K562 (cell line): ENCODE data around the gene FARSA. TPM values are rescaled to one million over a fixed set of nuclear protein-coding genes. Genes with fewer than 3 reads are reported as not detected.

Experiments
- ATAC-seq: fragments of 200-7000 bp; cut with Tn5 transposase; 3 replicates; pipeline ENCODE4 v1.9.1; 2020; ENCODE audit warnings: moderate library complexity
- BruUV-seq: library from RNA; stranded (reverse); fragments of 400-500 nt; replicated peaks from 2 replicates; lab custom pipeline; 2021; lab: Mats Ljungman, UMichigan
- CTCF ChIA-PET: fragments of 300-600 bp; formaldehyde crosslinking; extraction: SDS; loops from one replicate; lab custom pipeline; 2021; ENCODE audit warnings: low intra/inter-chr PET ratio; lab: Yijun Ruan, JAX
- POLR2A ChIA-PET: fragments of 300-600, 350-650 bp; sonication (Branson Sonifier 250); formaldehyde crosslinking; extraction: SDS; loops from one replicate; lab custom pipeline; 2021; ENCODE audit warnings: antibody characterized with exemption, inconsistent platforms; lab: Yijun Ruan, JAX
- DNase-seq, 4 experiments: peaks; one replicate each; pipeline versions ENCODE4 v3.0.0 to v3.0.0-alpha.2; 2011 to 2018; ENCODE audit warnings: low spot score in 3 of 4, mixed read lengths in 3 of 4; ENCODE audit errors: extremely low read depth in 1 of 4
- FAIRE-seq: peaks from 2 replicates; lab custom pipeline; 2011; peaks lifted over from hg19 to GRCh38; lab: Jason Lieb, UNC
- H2AFZ ChIP-seq: 2 replicates; pipeline ENCODE4 v1.6.0; 2011; ENCODE audit warnings: low read depth, low read length, control low read depth, inconsistent platforms
- H3K27ac ChIP-seq: fragments of 200-600 bp; 3 replicates; pipeline ENCODE4 v1.8.0; 2011; ENCODE audit warnings: low read depth, mild to moderate bottlenecking, control low read depth, inconsistent platforms, low read length, moderate library complexity, mixed read lengths; ENCODE audit errors: extremely low read depth
- H3K27me3 ChIP-seq, 2 experiments: fragments of 300-600 bp in 1 of 2; 2 replicates in 1 of 2; 3 replicates in 1 of 2; pipeline versions ENCODE4 v1.6.0 to v1.8.0; 2011; ENCODE audit warnings: inconsistent platforms in 2 of 2, low read length in 2 of 2, mild to moderate bottlenecking in 1 of 2, mixed read lengths in 1 of 2, moderate library complexity in 1 of 2; ENCODE audit not compliant: control insufficient read depth in 2 of 2, insufficient read depth in 2 of 2
- H3K36me3 ChIP-seq: fragments of 300-600 bp; 3 replicates; pipeline ENCODE4 v1.8.0; 2011; ENCODE audit warnings: mild to moderate bottlenecking, low read length, inconsistent platforms; ENCODE audit not compliant: control insufficient read depth, insufficient read depth
- H3K4me1 ChIP-seq, 2 experiments: fragments of 200-600 bp in 1 of 2; replicated peaks in 1 of 2; 2 replicates in 1 of 2; 3 replicates in 1 of 2; pipeline versions ENCODE4 v1.5.1 to v1.8.0; 2011; ENCODE audit warnings: inconsistent platforms in 2 of 2, low read length in 2 of 2, mild to moderate bottlenecking in 1 of 2, mixed read lengths in 1 of 2, moderate library complexity in 1 of 2; ENCODE audit not compliant: control insufficient read depth in 2 of 2, insufficient read depth in 2 of 2
- H3K4me2 ChIP-seq: 2 replicates; pipeline ENCODE4 v1.6.1; 2011; ENCODE audit warnings: low read length, control low read depth, inconsistent platforms, mixed read lengths; ENCODE audit not compliant: insufficient read depth
- H3K4me3 ChIP-seq: fragments of 200-600 bp; sonication (generic), shearing (Covaris generic); 2 replicates; pipeline ENCODE4 v1.5.1; 2016; ENCODE audit warnings: control low read depth, inconsistent platforms
- H3K79me2 ChIP-seq: fragments of 200-600 bp; 3 replicates; pipeline ENCODE4 v1.8.0; 2011; ENCODE audit warnings: low read length, inconsistent platforms; ENCODE audit not compliant: control insufficient read depth, insufficient read depth
- H3K9ac ChIP-seq, 2 experiments: 2 replicates each; pipeline versions ENCODE4 v1.6.0 to v1.6.1; 2011; ENCODE audit warnings: low read depth in 2 of 2, low read length in 2 of 2, control low read depth in 1 of 2, inconsistent platforms in 1 of 2, mild to moderate bottlenecking in 1 of 2, mixed read lengths in 1 of 2; ENCODE audit not compliant: insufficient read depth in 1 of 2
- H3K9me1 ChIP-seq: one replicate; pipeline ENCODE4 v1.6.0; 2011; ENCODE audit warnings: inconsistent platforms, mild to moderate bottlenecking, low read length, moderate library complexity; ENCODE audit not compliant: control insufficient read depth, insufficient read depth
- H3K9me3 ChIP-seq: replicated peaks from 2 replicates; pipeline ENCODE4 v1.5.1; 2011; ENCODE audit warnings: low read depth, low read length, inconsistent platforms; ENCODE audit not compliant: control insufficient read depth, insufficient read depth
- H4K20me1 ChIP-seq: replicated peaks from 2 replicates; pipeline ENCODE4 v1.6.1; 2011; ENCODE audit warnings: low read length, inconsistent platforms, mixed read lengths; ENCODE audit not compliant: control insufficient read depth, insufficient read depth
- ARNT ChIP-seq, 2 experiments: fragments of 450-650 bp; IDR thresholded peaks; 2 replicates each; pipeline ENCODE4 v1.6.1; 2016; ENCODE audit warnings: mild to moderate bottlenecking in 1 of 2
- ASH1L ChIP-seq: fragments of 450-650 bp; IDR thresholded peaks from 2 replicates; pipeline ENCODE4 v1.6.1; 2018; ENCODE audit warnings: borderline replicate concordance, mild to moderate bottlenecking, low read depth; ENCODE audit not compliant: partially characterized antibody
- COPS2 ChIP-seq: fragments of 450-650 bp; conservative IDR thresholded peaks from 2 replicates; pipeline ENCODE4 v1.6.1; 2016; ENCODE audit warnings: mild to moderate bottlenecking, moderate library complexity
- CTBP1 ChIP-seq: fragments of 450-650 bp; IDR thresholded peaks from 2 replicates; pipeline ENCODE4 v1.6.1; 2016; ENCODE audit warnings: borderline replicate concordance
- ILK ChIP-seq: fragments of 450-650 bp; IDR thresholded peaks from 2 replicates; pipeline ENCODE4 v1.6.1; 2016; ENCODE audit warnings: missing genetic modification characterization, low read depth, mild to moderate bottlenecking, missing compliant biosample characterization, moderate library complexity, borderline replicate concordance
- MAZ ChIP-seq, 2 experiments: fragments of 450-650 bp in 1 of 2; sonication (generic) in 1 of 2; formaldehyde crosslinking; IDR thresholded peaks in 1 of 2; conservative IDR thresholded peaks in 1 of 2; 2 replicates each; pipeline versions ENCODE4 v1.4.0 to v1.5.0; 2020; ENCODE audit warnings: mild to moderate bottlenecking in 1 of 2, missing genetic modification reagents in 1 of 2
- MCM5 ChIP-seq: fragments of 450-650 bp; IDR thresholded peaks from 2 replicates; pipeline ENCODE4 v1.6.1; 2016; ENCODE audit warnings: low read depth
- NCOA1 ChIP-seq: fragments of 450-650 bp; IDR thresholded peaks from 2 replicates; pipeline ENCODE4 v1.6.1; 2016; ENCODE audit warnings: low read depth
- NFIX ChIP-seq: fragments of 250-450 bp; sonication (Bioruptor Pico); IDR thresholded peaks from 2 replicates; pipeline ENCODE4 v1.4.0; 2020; ENCODE audit warnings: low read depth, mild to moderate bottlenecking, moderate library complexity
- PHTF2 ChIP-seq: fragments of 250-450 bp; sonication (Bioruptor Pico); IDR thresholded peaks from 2 replicates; pipeline ENCODE4 v1.5.0; 2021; ENCODE audit warnings: mild to moderate bottlenecking
- POLR2A ChIP-seq: fragments of 450-650 bp; conservative IDR thresholded peaks from 2 replicates; pipeline ENCODE4 v1.6.1; 2016
- SMARCC2 ChIP-seq: fragments of 450-650 bp; IDR thresholded peaks from 2 replicates; pipeline ENCODE4 v1.6.1; 2017; ENCODE audit warnings: antibody characterized with exemption, moderate library complexity, mild to moderate bottlenecking, low read depth
- ZNF121 ChIP-seq: sonication (generic); formaldehyde crosslinking; conservative IDR thresholded peaks from 2 replicates; pipeline ENCODE4 v1.8.0; 2022; ENCODE audit warnings: missing genetic modification reagents
- ZNF165 ChIP-seq: fragments of 250-450 bp; sonication (Bioruptor Pico); IDR thresholded peaks from 2 replicates; pipeline ENCODE4 v1.4.0; 2020; ENCODE audit warnings: borderline replicate concordance
- ZNF282 ChIP-seq: sonication (generic); formaldehyde crosslinking; IDR thresholded peaks from 2 replicates; pipeline ENCODE4 v1.8.1; 2023; ENCODE audit warnings: missing genetic modification reagents
- ZNF766 ChIP-seq: fragments of 200-800 bp; sonication (Bioruptor generic); conservative IDR thresholded peaks from 2 replicates; pipeline ENCODE4 v1.6.1; 2016; ENCODE audit warnings: missing genetic modification characterization, missing compliant biosample characterization
- WGBS: fragments of 100-300 bp; shearing (Covaris generic); methylation state at CpG from one replicate; pipeline ENCODE4 v1.1.6; 2016; ENCODE audit warnings: low coverage, mixed read lengths; ENCODE audit not compliant: insufficient coverage; ENCODE audit errors: missing lambda C conversion rate; 5-methylcytosine and 5-hydroxymethylcytosine counted together
- in situ Hi-C: fragments of 300-500 bp; cut with MboI; formaldehyde crosslinking; loops from 4 replicates; pipeline ENCODE4 v1.15.0; 2018; ENCODE audit warnings: inconsistent platforms, mixed read lengths
- intact Hi-C: fragments of 100-400 bp; cut with micrococcal nuclease; formaldehyde crosslinking; loops from 2 replicates; pipeline ENCODE4 v1.14.2; 2022
- polyA plus RNA-seq, 8 experiments: library from polyadenylated mRNA; depleted of rRNA in 4 of 8; stranded (reverse) in 5 of 8; unstranded in 3 of 8; fragments of >200 nt; fragmentation: Nextera tagmentation in 2 of 8; fragmentation: Illumina TruSeq in 1 of 8; extraction: Ambion mirVana in 2 of 8; extraction: Trizol in 1 of 8; gene quantifications; 2 replicates each; pipeline versions ENCODE4 v1.2.1 to v1.2.3, GENCODE V29; 2011 to 2014; ENCODE audit warnings: inconsistent platforms in 1 of 8, missing spikeins in 1 of 8
- total RNA-seq, 7 experiments: library from RNA; depleted of rRNA in 6 of 7; stranded (reverse); fragments of >200 nt in 6 of 7; fragmentation: Illumina TruSeq in 2 of 7; extraction: Trizol in 2 of 7; gene quantifications; 2 replicates each; pipeline versions ENCODE4 v1.2.1 to v1.2.3, GENCODE V29; 2011 to 2021; ENCODE audit warnings: low replicate concordance in 1 of 7
- TF ChIP-seq, protein P1 (sequence below): fragments of 250-450 bp; sonication (Bioruptor Pico); IDR thresholded peaks from 2 replicates; pipeline ENCODE4 v1.4.0; 2020; ENCODE audit warnings: mild to moderate bottlenecking
- TF ChIP-seq, protein P2 (sequence below): sonication (generic); formaldehyde crosslinking; IDR thresholded peaks from 2 replicates; pipeline ENCODE4 v1.8.1; 2022; ENCODE audit warnings: missing genetic modification reagents
- TF ChIP-seq, protein P3 (sequence below): sonication (generic); formaldehyde crosslinking; IDR thresholded peaks from 2 replicates; pipeline ENCODE4 v1.8.0; 2023; ENCODE audit warnings: mild to moderate bottlenecking, missing genetic modification reagents

The FARSA gene
- total and polyA plus RNA-seq, 9 of the 15 experiments (the other 6 are each of a cell fraction or from before 2014, with no cell fraction given), result 25.2 to 237 (median 89.6) TPM

DNA sequence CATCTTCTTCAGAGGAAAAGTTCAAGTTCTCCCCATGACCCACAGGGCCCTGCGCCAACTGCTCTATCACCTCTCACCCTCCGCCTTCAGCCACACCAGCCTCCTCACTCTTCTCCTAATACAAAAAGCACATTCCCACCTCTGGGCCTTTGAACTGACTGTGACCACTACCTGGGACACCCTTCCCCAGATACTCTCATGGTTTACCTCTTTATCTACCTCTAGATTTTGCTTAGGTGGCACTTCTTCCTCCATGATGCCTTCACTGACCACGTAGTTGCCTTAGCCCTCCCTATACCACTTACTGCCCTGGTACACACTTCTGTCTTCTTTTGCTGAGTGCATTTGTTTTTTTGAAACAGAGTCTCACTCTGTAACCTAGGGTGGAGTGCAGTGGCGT is 10.6 kb downstream of the FARSA start (continued):
- TF ChIP-seq MAZ (CRISPR knock-in tag; conservative IDR thresholded peaks at IDR 0.05 in 1 of 2, IDR thresholded peaks at IDR 0.05 in 1 of 2), result no peak
- TF ChIP-seq, protein P1, sequence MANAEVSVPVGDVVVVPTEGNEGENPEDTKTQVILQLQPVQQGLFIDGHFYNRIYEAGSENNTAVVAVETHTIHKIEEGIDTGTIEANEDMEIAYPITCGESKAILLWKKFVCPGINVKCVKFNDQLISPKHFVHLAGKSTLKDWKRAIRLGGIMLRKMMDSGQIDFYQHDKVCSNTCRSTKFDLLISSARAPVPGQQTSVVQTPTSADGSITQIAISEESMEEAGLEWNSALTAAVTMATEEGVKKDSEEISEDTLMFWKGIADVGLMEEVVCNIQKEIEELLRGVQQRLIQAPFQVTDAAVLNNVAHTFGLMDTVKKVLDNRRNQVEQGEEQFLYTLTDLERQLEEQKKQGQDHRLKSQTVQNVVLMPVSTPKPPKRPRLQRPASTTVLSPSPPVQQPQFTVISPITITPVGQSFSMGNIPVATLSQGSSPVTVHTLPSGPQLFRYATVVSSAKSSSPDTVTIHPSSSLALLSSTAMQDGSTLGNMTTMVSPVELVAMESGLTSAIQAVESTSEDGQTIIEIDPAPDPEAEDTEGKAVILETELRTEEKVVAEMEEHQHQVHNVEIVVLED (CRISPR knock-in tag), result no peak
- TF ChIP-seq POLR2A, result peak; percentile 34; the same call in 1 of the 2 replicates
- no peak for TF ChIP-seq MCM5
- no peak for TF ChIP-seq SMARCC2
- TF ChIP-seq, all 486 proteins: peak for 6

DNA sequence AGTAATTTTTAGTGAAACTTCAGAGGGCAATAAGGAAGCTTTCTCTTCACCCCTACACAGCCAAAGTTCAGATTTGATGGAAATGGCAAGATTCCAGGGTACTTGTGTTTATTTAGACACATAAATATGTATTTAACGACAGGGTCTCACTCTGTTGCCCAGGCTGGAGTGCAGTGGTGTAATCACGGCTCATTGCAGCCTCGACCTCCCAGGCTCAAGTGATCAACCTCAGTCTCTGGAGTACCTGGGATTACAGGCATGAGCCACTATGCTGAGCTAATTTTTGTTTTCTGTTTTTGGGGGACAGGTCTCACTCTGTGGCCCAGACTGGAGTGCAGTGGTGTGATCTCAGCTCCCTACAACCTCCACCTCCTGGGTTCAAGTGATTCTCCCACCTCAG is 12.5 kb downstream of the FARSA start:
- Histone ChIP-seq H3K4me3 (no peak overlapping the region), H3K4me1 (peaks cover 4 to 31% of the 10 kb centered on the region in 2 experiments; a peak in 3 of 5 replicates), H3K9ac (no peak overlapping the region), H3K79me2 (no peaks in the 10 kb centered on the region), H3K36me3 (peaks cover 39% of the 10 kb centered on the region; the same call in 2 of the 3 replicates), H4K20me1 (no peaks in the 10 kb centered on the region), H3K9me3 (no peaks in the 10 kb centered on the region), H2AFZ (no peak overlapping the region), H3K4me2 (no peak overlapping the region), H3K27ac (peak overlapping the region; percentile 25; the same call in 1 of the 3 replicates), H3K27me3 (no peaks in the 10 kb centered on the region), H3K9me1 (no peaks in the 10 kb centered on the region)
- BruUV-seq, result no TSS peak
- DNase-seq (no peak), ATAC-seq (no peak), FAIRE-seq (no peak)
- in situ Hi-C loops (no loop called here), intact Hi-C loops (no loop called here)
- CTCF ChIA-PET, result no interaction called here
- WGBS, result 42% methylated on average over 3 of the region's 3 CpGs
- POLR2A ChIA-PET, result interaction anchor here (0.6 to 3.0 kb wide), 11 partner anchors 12 to 49 kb away, joined by 3 to 10 read pairs (median 4); partner anchors contain the start of genes FARSA and GCDH
- TF ChIP-seq, protein P2, sequence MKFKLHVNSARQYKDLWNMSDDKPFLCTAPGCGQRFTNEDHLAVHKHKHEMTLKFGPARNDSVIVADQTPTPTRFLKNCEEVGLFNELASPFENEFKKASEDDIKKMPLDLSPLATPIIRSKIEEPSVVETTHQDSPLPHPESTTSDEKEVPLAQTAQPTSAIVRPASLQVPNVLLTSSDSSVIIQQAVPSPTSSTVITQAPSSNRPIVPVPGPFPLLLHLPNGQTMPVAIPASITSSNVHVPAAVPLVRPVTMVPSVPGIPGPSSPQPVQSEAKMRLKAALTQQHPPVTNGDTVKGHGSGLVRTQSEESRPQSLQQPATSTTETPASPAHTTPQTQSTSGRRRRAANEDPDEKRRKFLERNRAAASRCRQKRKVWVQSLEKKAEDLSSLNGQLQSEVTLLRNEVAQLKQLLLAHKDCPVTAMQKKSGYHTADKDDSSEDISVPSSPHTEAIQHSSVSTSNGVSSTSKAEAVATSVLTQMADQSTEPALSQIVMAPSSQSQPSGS, result no peak
- TF ChIP-seq ASH1L, result no peak
- no peak for TF ChIP-seq CTBP1
- no peak for TF ChIP-seq NFIX (CRISPR knock-in tag)
- peak; percentile 88 for TF ChIP-seq ZNF121
- no peak for TF ChIP-seq ZNF282 (CRISPR knock-in tag)
- no peak for TF ChIP-seq COPS2
- TF ChIP-seq ZNF165, result no peak
- TF ChIP-seq NCOA1, result no peak
- no peak for TF ChIP-seq ARNT (IDR thresholded peaks at IDR 0.05)
- peak; percentile 57 for TF ChIP-seq POLR2A
- TF ChIP-seq ILK, result no peak
- TF ChIP-seq ZNF766 (CRISPR knock-in tag), result no peak
- TF ChIP-seq PHTF2, result no peak
- TF ChIP-seq, protein P3, sequence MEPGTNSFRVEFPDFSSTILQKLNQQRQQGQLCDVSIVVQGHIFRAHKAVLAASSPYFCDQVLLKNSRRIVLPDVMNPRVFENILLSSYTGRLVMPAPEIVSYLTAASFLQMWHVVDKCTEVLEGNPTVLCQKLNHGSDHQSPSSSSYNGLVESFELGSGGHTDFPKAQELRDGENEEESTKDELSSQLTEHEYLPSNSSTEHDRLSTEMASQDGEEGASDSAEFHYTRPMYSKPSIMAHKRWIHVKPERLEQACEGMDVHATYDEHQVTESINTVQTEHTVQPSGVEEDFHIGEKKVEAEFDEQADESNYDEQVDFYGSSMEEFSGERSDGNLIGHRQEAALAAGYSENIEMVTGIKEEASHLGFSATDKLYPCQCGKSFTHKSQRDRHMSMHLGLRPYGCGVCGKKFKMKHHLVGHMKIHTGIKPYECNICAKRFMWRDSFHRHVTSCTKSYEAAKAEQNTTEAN, result no peak
